GM12872 (cell line): ENCODE data around the gene XAF1.

Source experiments
- CTCF ChIP-seq: IDR thresholded peaks from 3 replicates; pipeline ENCODE4 v1.5.1; 2011; ENCODE audit warnings: low read depth, mild to moderate bottlenecking, low read length, moderate library complexity; ENCODE audit not compliant: insufficient read depth

Gene XAF1

GRCh38 chr17:6779411-6779810 is 23.6 kb downstream of the XAF1 start:
- no peak for TF ChIP-seq CTCF

DNA sequence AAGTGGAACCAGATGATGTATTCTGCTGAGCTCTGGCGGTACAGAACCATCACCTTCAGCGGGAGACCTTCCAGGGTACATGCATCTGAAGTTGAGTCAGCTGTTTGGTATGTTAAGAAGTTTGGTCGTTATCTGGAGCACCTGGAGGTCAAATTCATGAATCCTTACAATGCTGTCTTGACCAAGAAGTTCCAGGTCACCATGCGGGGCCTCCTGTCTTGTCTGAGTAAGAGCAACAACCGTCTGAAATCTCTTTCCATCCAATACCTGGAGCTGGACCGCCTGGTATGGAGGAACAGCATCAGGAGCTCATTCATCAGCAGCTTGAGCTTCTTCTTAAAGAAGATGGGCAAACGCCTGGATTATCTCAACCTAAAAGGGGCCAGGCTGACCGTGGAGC is 24.2 kb downstream of the XAF1 start:
- no peak for TF ChIP-seq CTCF

DNA sequence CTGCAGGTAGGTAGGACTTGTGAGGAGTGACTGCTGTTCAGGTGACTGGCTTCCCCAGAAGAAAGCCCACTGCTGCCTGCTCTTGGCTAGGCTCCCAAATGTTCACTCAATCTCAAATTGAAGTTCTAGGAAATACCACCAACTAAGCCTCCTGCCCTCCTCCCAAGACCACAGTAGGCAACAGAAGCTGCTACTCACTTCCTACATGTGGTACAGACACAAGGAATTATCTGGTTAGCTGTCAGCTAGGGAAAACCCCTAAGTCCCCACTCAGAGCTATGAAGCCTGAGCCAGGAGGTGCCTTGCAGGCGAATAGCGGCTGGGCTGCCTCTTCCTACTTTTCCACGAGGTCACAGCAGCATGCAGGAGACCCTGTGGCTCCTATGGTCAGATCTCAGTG is 25.0 kb downstream of the XAF1 start:
- no peak for TF ChIP-seq CTCF

DNA sequence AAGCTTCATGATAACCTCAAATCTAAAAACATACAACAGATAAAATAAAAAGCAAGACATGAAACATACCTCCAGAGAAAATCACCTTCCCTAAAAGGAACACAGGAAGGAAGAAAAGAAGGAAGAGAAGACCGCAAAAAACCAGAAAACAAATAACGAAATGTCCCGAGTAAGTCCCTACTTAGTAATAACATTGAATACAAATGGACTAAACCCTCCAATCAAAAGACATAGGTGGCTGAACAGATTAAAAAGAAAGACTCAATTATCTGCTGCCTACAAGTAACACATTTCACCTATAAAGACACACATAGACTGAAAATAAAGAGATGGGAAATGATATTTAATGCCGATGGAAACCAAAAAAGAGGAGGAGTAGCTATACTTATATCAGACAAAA is 26.4 kb downstream of the XAF1 start:
- TF ChIP-seq CTCF = no peak

GRCh38 chr17:6786618-6787017 is 30.8 kb downstream of the XAF1 start:
- TF ChIP-seq CTCF = no peak

- no peak for TF ChIP-seq CTCF
These were observed 31.3 kb downstream of the XAF1 start for GRCh38 chr17:6787081-6787693.

DNA sequence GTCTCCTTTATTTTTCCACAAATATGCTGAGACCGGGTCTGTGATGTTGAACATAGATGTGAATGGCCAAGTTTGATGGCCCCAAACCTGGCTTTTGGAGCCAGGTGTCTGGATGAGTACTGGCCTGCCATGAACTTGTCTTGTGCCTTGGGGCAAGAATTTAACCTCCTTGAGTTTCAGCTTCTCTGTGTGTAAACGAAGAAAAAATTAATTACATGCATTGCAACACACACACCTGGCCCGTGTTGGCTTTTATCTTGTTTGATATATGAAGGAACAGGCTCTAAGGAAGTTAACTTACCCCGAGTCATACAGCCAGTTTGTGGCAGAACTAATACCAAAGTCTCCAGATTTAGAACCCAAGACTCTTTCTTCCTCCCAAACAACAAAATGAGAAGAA is 33.3 kb downstream of the XAF1 start:
- no peak for TF ChIP-seq CTCF
